ENCODE measurements around the gene RBM6. TPM values are rescaled to one million over a fixed set of nuclear protein-coding genes. Genes with fewer than 3 reads are reported as not detected.

Gene RBM6
- total RNA-seq, 1 experiment from 2014 or later: 90.7 TPM

DNA sequence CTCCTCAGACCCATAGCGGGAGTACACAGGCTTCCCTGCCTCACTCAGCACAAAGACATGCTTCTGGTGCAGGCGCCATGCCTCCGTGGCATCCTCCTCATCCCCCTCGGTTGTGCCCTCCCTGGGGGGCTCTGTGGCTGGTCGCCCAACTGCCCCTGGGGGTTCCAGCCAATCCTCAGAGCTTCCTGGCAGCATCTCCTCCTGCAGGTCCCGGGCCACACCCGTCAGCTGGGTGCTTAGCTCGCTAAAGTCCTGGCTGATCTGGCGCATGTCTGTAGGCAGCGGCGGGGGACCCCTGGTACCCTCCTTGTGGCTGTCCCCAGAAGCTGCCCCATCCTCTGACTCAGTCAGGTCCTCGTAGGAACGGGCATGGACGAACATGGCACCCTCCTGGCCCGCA lies 28.3 kb upstream of the RBM6 start:
- no peak overlapping the region for H3K18ac ChIP-seq (ENCODE audit: insufficient read length, low read depth, low read length)
- H2BK12ac ChIP-seq (ENCODE audit: insufficient read length, low read depth, low read length): no peak overlapping the region
- H3K23ac ChIP-seq (ENCODE audit: insufficient read length, low read depth, low read length): no peak overlapping the region
- no peaks in the 10 kb centered on the region for H4K20me1 ChIP-seq (ENCODE audit: control insufficient read depth, insufficient read depth, insufficient read length)
- H2BK20ac ChIP-seq (ENCODE audit: low read depth, low read length, poor library complexity, severe bottlenecking): no peak overlapping the region
- no peak overlapping the region for H3K14ac ChIP-seq (ENCODE audit: insufficient read depth, low read length)
- H3K56ac ChIP-seq (ENCODE audit: insufficient read length, low read depth, low read length): no peak overlapping the region
- no peak overlapping the region for H2BK5ac ChIP-seq (ENCODE audit: insufficient read length, low read length)
- H3K27ac Mint-ChIP-seq: no peak overlapping the region
- no peaks in the 10 kb centered on the region for H3K79me2 ChIP-seq (ENCODE audit: insufficient read depth, low read length)
- no CpG with 5 or more reads among the region's 15 CpGs for WGBS (ENCODE audit: extremely low coverage, insufficient read length, low lambda C conversion rate)
- H3K27me3 Mint-ChIP-seq (ENCODE audit: low read depth): no peaks in the 10 kb centered on the region; the same call in 1 of the 2 replicates
- no peak for DNase-seq
- no peak overlapping the region for H4K5ac ChIP-seq (ENCODE audit: insufficient read length, low read depth, low read length)
- no peak overlapping the region for H3K9ac ChIP-seq (ENCODE audit: extremely low read depth, insufficient read length, low read length)
- H3K4me1 ChIP-seq (ENCODE audit: insufficient read depth, low read length): no peaks in the 10 kb centered on the region
- no peak overlapping the region for H2AK5ac ChIP-seq (ENCODE audit: insufficient read length, low read length)
- no peak overlapping the region for H4K8ac ChIP-seq (replicated peaks; ENCODE audit: insufficient read length, low read depth, low read length)
- no peak overlapping the region for H3K4me2 ChIP-seq (ENCODE audit: insufficient read depth, insufficient read length, low read length)
- H2BK120ac ChIP-seq (ENCODE audit: low read depth, low read length, poor library complexity, severe bottlenecking): no peak overlapping the region
- H3K27ac ChIP-seq (ENCODE audit: insufficient read length, low read depth, low read length): no peak overlapping the region
- H3K23me2 ChIP-seq (ENCODE audit: insufficient read length, low read depth, low read length, poor library complexity, severe bottlenecking): no peaks in the 10 kb centered on the region
- TF ChIP-seq, protein P1, sequence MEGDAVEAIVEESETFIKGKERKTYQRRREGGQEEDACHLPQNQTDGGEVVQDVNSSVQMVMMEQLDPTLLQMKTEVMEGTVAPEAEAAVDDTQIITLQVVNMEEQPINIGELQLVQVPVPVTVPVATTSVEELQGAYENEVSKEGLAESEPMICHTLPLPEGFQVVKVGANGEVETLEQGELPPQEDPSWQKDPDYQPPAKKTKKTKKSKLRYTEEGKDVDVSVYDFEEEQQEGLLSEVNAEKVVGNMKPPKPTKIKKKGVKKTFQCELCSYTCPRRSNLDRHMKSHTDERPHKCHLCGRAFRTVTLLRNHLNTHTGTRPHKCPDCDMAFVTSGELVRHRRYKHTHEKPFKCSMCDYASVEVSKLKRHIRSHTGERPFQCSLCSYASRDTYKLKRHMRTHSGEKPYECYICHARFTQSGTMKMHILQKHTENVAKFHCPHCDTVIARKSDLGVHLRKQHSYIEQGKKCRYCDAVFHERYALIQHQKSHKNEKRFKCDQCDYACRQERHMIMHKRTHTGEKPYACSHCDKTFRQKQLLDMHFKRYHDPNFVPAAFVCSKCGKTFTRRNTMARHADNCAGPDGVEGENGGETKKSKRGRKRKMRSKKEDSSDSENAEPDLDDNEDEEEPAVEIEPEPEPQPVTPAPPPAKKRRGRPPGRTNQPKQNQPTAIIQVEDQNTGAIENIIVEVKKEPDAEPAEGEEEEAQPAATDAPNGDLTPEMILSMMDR (conservative IDR thresholded peaks at IDR 0.05): no peak
- H4K91ac ChIP-seq (ENCODE audit: insufficient read length, low read depth, low read length): no peak overlapping the region
- peaks cover 0 to 11% (median 0%) of the 10 kb centered on the region in 3 experiments; a peak in 4 of 7 replicates for H3K36me3 Mint-ChIP-seq (ENCODE audit: insufficient read depth in 1 of 3, low read depth in 3 of 3)
- no peaks in the 10 kb centered on the region for H3K9me3 ChIP-seq (ENCODE audit: control insufficient read depth, low read depth, low read length)
- no peaks in the 10 kb centered on the region for H3K79me1 ChIP-seq (ENCODE audit: insufficient read depth, low read depth, low read length, poor library complexity, severe bottlenecking)
- no peak overlapping the region for H3T11ph ChIP-seq (ENCODE audit: low read length)
- H3K4me3 Mint-ChIP-seq: no peak overlapping the region
- no peak overlapping the region for H2BK15ac ChIP-seq (ENCODE audit: low read depth, low read length)
- no peak overlapping the region for H3K4ac ChIP-seq (ENCODE audit: low read depth, low read length)
- no peaks in the 10 kb centered on the region for H3K9me3 Mint-ChIP-seq
- no peaks in the 10 kb centered on the region; the same call in 1 of the 2 replicates for H3K27me3 ChIP-seq (ENCODE audit: insufficient read depth, low read length)
- H3K4me1 Mint-ChIP-seq: peaks cover 28 to 47% of the 10 kb centered on the region in 2 experiments
- H2AFZ ChIP-seq (ENCODE audit: low read length): no peak overlapping the region
